HG03066 (cell line): Measurements from ENCODE around the gene RPSA.
"Not testable (repeated sequence)": the region's sequence is repeated elsewhere in the genome, so short reads cannot be mapped to it uniquely, and the experiment has no call there.

Source experiments
- ATAC-seq: cut with Tn5 transposase; IDR thresholded peaks from one replicate; pipeline ENCODE4 v1.9.1; 2021; ENCODE audit warnings: low read depth; ENCODE audit not compliant: unreplicated experiment

Gene RPSA

DNA sequence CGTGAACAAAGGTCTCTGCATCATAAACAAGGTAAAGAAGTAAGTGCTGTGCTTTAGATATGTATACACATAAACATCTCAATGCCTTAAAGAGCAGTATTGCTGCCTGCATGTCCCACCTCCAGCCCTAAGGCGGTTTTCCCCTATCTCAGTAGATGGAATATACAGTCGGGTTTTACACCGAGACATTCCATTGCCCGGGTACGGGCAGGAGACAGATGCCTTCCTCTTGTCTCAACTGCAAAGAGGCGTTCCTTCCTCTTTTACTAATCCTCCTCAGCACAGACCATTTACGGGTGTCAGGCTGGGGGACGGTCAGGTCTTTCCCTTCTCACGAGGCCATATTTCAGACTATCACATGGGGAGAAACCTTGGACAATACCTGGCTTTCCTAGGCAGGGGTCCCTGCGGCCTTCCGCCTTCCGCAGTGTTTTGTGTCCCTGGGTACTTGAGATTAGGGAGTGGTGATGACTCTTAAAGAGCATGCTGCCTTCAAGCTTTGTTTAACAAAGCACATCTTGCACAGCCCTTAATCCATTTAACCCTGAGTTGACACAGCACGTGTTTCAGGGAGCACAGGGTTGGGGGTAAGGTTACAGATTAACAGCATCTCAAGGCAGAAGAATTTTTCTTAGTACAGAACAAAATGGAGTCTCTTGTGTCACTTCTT is 12.2 kb downstream of the RPSA start:
- ATAC-seq = not testable (repeated sequence)

DNA sequence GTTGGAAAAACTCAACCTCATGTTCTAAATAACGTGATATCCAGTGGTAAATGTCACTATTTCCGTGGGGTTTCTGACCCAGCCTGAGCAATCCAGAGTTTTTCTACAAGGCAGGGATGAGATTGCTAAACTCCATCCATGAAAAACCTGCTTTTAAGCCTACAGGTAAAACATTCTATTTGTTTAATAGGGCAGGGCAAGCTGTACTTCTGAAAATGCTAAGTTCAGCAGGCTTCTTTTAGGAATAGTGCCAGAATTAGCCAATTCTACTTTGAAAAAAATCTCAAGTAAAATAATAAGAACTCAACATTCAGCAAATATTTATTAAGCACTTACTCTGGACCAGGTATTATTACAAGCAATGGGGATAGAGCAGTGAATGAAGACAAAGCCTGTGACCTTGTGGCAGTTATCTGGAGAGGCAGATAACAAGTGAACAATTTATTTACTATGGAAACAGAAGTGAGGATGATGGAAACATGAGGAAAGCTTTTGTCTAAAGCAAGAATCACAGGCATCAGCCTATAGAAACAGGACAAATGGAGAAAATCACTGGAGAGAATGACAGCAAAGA is 13.3 kb downstream of the RPSA start:
- no peak for ATAC-seq

DNA sequence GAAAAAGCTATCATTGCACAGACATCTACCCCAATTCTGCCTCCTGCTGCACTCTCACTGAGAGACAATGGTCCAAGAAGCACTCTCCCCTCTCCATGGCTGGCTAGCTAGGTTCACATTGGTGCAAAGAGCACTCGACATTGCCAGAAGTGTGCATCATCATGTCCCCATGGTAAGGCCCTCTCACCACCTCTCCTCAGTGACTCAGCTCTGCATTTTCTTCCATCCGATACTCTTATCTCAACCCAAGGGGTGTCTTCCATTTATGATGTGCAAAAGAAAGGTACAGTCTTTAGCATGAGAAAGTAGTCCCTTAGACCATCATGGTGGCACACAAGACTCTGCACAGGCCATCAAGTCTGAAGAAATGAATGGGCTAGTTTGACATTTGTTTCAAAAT is 14.0 kb downstream of the RPSA start:
- ATAC-seq = no peak

DNA sequence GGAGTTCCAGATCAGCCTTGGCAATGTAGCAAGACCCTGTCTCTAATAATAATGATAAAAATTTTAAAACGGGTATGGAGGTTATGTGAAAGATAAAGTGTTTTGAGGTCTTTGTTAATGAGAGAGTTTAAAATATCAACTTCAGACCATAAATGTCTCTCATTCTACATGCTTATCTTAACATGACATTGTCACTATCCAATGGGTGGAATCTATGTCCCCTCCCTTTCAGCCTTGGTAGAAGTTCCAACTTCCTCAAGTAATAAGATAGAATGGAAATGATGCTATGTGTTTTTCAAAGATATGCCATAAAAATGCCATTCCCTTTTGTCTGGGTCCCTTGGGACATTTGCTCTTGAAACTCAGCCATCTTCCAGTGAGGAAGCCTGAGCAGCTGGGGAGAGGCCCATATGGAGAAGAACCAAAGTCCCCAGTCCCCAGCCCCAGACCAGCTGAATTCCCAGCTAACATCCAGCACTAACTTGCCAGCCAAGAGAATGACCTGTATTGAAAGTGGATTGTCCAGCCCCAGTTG is 17.0 kb downstream of the RPSA start:
- no peak for ATAC-seq

DNA sequence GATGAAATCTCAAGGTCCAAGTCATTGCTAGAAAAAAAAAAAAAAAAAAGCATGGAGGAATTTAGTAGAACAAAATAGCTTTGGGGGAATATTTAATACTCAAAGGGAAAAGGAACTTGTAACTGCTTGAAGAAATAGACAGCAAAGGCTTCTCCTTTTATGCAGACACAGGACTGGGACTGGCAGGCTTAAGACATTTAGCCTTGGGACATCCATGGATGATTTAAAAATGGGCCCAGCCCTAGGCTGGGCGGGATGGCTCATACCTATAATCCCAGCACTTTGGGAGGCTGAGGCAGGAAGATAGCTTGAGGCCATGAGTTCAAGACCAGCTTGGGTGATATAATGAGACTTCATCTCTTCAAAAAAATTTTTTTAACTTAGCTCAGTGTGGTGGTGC is 19.8 kb downstream of the RPSA start:
- no peak for ATAC-seq

DNA sequence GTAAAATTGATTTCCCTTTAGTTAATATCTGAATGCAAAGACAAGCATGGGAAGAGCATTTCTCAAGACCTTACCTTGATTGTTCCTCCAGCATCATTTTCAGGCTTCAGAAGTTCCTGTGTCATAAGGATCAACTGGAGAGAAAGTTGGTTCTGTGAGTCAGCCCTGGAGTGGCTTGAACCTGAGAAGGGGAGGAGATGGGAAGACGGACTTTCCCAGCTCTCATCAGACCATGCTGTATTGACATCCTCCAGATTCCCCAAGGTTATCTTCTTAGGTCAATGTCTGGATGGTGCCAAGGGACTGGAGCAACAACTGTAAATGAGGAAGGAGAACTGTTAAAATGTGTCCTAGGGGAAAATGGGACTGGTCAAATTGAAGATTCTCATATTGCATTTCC is 21.0 kb downstream of the RPSA start:
- no peak for ATAC-seq

DNA sequence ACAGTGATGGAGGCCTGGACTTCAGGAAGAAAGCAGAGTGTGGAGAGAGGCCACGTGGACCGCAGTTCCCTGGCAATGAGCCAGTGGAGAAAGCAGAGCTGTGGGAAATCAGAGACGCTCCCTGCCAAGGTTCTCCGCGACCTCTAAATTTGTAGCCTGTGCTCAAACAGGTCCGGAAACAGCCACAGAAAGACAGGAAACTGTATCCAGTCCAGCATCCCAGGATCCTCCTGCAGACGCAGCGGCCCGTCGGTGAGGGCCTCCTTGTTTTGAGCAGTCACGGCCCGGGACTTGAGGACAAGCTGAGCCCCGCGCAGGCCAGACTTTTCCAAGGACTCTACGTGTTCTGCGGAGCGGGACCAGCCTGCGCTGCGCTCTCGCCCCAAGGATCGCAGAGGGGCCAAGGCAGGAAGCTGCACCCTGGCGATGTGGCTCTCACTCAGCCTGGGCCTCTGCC is 22.3 kb downstream of the RPSA start:
- ATAC-seq = no peak

DNA sequence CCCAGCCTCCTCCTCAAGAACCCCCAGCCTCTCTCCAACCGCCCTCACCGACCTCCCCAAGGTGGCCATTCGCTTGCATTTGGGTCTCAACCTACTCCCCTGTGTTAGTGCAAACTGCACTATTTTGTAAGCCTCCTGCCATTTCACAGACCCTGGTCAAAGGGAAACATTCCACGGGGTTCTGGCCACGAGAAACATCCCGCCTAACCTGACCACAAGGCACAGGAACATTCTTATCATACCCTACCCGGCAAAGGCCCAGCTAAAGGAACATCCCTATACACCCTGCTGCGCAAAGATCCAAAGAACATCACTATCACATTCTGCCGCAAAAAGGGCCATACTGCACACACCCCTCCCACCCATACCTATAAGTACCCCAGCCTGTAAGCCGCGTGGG is 22.9 kb downstream of the RPSA start:
- no peak for ATAC-seq

DNA sequence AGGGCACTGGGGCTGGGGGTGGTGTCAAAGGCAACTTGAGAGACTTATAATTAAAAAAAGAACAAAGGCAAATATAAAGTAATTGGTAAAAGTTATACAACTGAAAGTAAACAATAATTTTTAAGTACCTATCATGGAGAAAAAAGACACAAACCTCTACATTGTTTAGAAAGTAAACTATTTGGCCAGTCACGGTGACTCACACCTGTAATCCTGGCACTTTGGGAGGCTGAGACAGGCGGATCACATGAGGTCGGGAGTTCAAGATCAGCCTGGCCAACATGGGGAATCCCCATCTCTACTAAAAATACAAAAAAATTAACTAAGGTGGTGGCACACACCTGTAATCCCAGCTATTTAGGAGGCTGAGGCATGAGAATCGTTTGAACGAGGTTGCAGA is 25.8 kb downstream of the RPSA start:
- ATAC-seq = no peak

DNA sequence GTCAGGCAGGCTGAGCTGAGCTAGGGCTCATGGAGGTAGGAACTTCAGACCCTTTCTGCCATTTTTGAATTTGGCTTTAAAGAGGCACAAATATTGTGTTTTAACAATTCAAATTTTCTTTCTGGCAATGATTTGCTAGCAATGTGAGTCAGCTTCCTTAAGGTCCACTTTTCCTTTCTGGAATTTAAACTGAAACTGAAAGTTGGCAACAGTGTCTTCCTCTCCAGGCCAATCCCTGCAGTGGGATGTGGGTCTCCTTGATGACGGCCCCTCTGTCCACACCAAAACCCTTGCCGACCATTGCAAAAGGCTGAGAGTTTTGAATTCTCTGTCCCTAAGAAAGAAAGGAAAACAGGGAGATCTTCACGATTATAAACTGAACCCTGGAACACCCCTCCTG is 27.1 kb downstream of the RPSA start:
- ATAC-seq = no peak

DNA sequence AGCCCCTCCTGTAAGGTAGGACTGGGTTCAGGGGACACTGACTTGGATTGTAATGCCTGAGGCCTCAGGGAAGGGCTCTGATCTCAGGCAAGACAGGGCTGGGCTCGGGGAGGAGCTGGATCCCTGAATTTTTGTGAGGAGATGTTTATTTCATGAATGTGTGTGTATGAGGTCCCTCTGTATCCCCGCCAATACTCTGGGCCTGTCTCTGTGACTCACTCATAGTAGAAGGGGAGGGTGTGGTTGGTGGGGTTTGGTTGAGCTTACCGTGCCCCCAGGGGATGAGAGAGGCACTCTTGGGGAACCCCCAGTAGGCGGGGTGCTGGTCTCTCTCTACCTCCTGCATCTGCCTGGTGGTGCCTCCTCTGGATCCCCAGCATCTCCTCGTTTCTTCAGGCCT is 28.1 kb downstream of the RPSA start:
- ATAC-seq = peak; percentile 52

DNA sequence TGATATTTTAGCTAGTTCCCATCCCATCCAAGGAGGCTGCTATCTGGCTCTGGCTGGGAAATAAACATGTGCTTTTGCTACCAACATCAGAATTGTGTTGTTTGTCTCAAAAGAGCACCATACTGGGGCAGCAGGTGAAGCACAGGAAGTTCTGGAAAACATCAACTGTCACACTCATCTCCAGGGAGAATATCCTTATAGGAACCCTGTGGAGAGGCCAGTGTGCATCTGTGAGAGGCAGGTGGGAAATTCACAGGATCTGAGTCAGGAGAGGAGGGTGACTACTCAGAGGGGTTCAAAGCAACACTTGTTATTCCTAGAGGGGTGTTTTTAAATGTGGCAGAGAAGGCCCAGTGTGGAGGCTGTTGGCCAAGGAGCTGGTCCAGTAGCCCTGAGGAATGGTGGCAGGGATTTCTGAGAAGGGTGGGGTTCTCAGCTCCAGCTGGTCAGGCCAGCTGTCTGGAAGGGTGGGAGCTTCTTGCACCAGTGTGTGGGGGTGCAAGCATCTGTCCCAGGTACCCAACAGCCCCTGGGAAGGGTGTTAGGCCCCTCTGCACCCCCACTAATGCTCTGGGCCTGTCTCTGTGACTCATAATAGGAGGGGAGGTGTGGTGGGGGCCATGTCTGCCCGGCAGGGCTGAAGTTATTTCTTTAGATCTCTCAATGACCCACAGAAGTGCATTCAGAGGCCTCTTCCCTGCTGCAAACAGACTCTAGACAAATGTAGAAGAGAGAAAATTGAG is 28.7 kb downstream of the RPSA start:
- no peak for ATAC-seq

DNA sequence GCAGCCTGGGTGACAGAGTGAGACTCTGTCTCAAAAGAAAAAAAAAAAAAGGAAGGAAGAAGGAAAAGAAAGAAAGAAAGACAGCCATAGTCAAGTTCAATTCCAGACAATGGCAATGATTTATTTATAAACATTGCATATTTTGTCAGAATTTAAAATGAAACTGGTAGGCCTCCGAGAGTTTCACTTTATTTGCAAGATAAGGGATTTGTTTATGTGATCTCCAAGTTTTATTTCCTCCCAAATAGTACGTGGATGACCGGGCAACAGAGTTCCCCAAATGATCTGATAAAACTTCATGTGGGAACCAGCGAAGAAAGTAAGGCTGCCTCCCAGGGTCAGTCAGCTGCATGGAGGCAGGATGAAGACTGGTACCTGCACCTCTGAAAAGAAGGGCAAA is 32.4 kb downstream of the RPSA start:
- ATAC-seq = no peak

DNA sequence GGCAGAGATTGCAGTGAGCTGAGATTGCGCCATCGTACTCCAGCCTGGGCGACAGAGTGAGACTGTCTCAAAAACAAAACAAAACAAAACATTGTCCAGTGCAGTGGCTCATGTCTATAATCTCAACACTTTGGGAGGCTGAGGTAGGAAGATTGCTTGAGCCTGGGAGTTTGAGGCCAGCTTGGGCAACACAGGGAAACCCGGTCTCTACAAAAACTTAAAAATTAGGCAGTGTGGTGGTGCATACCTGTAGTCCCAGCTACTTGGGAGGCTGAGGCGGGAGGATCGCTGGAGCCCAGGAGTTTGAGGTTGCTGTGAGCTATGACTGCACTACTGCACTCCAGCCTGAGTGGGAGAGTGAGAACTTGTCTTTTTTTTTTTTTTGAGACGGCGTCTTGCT is 33.8 kb downstream of the RPSA start:
- no peak for ATAC-seq

DNA sequence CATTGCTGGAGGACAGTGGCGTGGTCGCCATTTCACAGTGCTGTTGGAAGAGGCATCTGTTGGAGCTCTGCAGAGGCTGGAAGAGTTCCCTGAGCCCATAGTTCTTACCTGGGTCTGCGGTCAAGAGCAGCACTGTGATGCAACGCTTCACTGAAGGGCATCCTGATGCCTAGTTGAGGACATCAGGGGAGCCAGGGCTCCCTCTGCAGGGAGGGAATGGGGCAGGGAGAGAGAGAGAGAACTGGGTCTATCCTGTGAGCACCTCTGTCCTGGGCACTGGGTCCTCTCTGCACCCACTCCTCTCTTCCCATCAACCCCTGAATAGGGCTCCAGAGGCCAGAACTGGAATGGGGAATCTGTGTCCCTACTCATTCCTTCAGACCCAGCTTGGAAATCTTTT is 37.0 kb downstream of the RPSA start:
- ATAC-seq = no peak

DNA sequence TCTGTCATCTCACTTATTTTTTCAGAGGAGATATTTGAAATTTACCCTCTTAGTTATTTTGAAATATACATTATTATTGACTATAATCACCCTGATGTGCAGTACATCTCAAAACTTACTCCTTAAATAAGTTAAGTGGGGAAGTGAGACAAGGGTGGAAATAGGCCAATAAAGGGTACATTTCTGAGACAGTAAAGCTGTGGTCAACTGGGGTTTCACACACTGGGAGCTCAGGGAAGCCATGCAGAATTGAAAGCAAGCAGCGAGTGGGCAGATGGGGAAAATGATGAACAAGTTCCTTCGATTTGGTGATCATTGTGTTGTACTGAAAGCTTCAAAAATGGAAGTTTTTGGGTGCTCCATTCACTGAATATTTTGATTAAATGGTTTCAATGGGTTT is 39.4 kb downstream of the RPSA start:
- ATAC-seq = no peak

DNA sequence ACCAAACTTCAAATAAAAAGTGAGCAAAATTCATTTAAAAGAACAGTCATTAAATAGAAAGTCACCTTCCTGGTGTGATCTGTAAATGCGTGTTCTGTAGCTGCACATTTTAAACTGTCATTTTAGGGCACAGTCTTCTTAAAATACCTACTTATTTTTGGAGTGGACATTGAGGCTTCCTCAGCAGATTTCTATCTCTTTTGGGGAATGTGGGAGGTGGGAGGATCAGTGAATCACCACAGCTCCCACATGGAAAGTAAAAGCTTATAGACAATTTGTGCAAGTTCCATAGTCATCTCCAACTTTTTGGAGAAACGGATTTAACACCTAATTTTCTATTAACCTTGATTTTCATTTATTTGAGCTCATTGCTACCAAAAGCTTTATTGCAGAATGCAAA is 39.9 kb downstream of the RPSA start:
- ATAC-seq = no peak

DNA sequence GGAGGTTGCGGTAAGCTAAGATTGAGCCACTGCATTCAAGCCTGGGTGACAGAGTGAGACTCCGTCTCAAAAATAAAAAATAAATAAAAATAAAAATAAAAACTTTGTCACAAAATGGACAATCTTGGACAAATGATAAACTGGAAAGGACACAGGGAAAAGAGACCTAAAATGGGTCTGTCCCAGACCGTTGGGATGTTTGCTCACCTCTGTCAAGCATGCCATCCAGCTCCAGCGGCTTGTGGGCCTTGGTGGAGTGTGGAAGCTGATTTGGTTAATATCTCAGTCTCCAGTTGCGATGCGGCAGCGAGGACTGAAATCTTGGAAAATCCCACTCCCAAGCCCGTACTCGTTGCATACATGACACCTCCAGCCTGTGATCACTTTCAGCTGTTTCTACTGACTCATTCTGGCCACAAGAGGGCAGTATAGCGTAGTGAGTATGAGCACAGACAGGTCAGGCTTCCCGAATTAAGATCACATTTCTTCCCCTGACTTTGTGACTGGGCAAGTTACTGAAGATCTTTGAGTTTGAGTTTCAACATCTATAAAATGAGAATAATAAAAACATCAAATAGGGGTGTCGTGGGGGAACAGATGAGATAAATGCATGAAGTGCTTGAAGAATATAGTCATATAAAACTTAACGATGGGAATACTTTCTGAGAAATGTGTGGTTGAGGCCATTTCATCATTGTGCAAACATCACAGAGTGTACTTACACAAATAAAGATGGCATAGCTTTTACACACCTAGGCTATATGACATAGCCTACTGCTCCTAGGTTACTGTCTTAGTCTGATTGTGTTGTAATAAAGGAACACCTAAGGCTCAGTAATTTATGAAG is 41.3 kb downstream of the RPSA start:
- peak; percentile 83 for ATAC-seq

DNA sequence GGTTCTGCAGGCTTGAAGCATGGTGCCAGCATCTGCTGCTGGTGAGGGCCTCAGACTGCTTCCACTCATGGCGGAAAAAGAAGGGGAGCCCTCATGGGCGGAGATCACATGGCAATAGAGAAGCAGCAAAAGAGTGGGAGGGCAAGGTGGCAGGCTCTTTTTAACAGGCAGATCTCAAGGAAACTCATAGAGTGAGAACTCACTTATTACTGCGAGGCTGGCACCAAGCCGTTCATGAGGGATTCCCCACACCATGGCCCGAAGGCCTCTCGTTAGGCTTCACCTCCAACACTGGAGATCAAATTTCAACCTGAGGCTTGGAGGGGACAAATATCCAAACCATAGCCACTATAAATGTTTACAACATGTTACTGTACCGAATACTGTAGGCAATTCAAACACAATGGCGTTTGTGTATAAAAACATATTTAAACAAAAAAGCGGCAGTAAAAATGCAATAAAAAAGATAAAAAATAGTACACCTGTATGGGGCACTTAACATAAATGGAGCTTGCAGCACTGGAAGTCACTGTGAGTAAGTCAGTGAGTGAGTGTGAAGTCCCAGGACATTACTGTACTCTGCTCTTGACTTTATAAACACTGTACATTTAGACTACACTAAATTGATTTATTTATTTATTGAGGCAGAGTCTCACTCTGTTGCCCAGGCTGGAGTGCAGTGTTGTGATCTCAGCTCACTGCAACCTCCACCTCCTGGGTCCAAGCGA is 42.1 kb downstream of the RPSA start:
- no peak for ATAC-seq

DNA sequence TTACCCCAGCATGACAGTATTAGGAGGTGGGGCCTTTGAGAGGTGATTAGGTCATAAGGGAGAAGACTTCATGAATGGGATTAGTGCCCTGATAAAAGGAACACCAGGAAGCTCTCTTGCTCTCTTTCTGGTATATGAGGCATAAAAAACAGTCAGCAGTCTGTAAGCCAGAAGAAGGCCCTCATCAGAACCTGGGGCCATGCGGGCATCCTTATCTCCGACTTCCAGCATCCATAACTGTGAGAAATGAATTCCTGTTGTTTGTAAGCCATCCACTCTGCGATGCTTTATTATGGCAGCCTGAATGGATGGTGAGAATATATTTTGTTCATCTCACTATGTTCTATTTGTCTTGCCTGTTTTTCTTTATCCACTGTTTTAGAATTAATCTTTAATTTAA is 43.3 kb downstream of the RPSA start:
- ATAC-seq = no peak
